ENCODE data around the gene NELL1. TPM values are rescaled to one million over a fixed set of nuclear protein-coding genes. Genes with fewer than 3 reads are reported as not detected.

Gene NELL1
- total RNA-seq, 1 experiment from 2014 or later = not detected

DNA sequence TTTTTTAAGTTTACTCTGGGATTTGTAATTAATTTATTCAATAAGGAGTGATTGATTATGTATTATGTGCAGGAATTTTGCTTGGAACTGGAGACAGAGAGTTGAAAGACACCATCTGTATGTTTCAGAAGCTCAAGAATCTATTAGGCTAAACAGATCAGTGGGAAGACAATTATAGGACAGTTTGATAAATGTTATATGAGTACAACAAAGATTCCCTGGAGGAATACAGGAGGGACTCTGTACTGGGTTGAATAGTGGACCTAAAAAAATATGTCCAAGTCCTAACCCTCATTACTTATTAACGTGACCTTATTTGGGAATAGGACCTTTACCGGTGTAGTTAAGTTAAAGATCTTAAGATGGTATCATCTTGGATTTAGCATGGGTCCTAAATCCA, 681.2 kb downstream of the NELL1 start:
- BruUV-seq (replicated peaks) = no TSS peak

DNA sequence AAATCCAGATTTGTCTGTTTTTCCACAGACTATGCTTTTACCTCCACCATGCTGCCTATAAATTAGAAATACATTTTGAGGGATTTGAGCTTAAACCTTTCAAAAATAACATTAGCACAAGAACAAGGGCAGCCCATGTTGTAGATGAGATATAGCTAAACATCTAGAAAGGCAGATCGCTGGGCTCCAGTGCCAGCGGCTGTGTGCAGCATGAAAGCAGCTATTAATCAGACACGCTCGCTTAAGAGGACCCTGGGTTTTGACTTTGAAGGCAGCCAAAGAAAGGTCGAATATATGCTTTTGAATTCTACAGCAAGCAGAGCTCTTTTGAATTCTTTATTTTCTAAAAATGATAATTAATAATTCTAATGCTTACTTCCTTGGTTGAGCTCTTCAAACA, 684.0 kb downstream of the NELL1 start:
- in situ Hi-C loops (cut with HindIII; ENCODE audit: low pct_unique_long_range_greater_than_20kb, low sequenced_read_pairs) (no loop called here), intact Hi-C loops (cut with micrococcal nuclease; ENCODE audit: unreplicated experiment) (no loop called here)
- no peaks in the 10 kb centered on the region for H3K4me1 ChIP-seq (ENCODE audit: control insufficient read depth, insufficient read depth, low read length)
- ChIA-PET POLR2A (no interaction called here), CTCF (no interaction called here)
- ATAC-seq (no peak), DNase-seq (ENCODE audit: low read depth, low spot score) (no peak)
- no peaks in the 10 kb centered on the region for H3K9me3 ChIP-seq (ENCODE audit: control insufficient read depth, insufficient read depth, low read depth, low read length)
- no peak overlapping the region for H3K4me3 ChIP-seq (ENCODE audit: low read depth in 2 of 2, low read length in 2 of 2)
- BruUV-seq (replicated peaks) = no TSS peak
- no peak overlapping the region for H3K27ac ChIP-seq (ENCODE audit: low read length)
- H3K27me3 ChIP-seq (ENCODE audit: control insufficient read depth, insufficient read depth, low read length) = no peaks in the 10 kb centered on the region
- no peaks in the 10 kb centered on the region for H3K36me3 ChIP-seq (ENCODE audit: control insufficient read depth, insufficient read depth, low read length)
- TF ChIP-seq POLR2AphosphoS5 (IDR thresholded peaks at IDR 0.05; ENCODE audit: low read depth, low read length) = no peak
- TF ChIP-seq, protein P1, sequence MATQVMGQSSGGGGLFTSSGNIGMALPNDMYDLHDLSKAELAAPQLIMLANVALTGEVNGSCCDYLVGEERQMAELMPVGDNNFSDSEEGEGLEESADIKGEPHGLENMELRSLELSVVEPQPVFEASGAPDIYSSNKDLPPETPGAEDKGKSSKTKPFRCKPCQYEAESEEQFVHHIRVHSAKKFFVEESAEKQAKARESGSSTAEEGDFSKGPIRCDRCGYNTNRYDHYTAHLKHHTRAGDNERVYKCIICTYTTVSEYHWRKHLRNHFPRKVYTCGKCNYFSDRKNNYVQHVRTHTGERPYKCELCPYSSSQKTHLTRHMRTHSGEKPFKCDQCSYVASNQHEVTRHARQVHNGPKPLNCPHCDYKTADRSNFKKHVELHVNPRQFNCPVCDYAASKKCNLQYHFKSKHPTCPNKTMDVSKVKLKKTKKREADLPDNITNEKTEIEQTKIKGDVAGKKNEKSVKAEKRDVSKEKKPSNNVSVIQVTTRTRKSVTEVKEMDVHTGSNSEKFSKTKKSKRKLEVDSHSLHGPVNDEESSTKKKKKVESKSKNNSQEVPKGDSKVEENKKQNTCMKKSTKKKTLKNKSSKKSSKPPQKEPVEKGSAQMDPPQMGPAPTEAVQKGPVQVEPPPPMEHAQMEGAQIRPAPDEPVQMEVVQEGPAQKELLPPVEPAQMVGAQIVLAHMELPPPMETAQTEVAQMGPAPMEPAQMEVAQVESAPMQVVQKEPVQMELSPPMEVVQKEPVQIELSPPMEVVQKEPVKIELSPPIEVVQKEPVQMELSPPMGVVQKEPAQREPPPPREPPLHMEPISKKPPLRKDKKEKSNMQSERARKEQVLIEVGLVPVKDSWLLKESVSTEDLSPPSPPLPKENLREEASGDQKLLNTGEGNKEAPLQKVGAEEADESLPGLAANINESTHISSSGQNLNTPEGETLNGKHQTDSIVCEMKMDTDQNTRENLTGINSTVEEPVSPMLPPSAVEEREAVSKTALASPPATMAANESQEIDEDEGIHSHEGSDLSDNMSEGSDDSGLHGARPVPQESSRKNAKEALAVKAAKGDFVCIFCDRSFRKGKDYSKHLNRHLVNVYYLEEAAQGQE (IDR thresholded peaks at IDR 0.05; ENCODE audit: insufficient read depth in 1 of 2, low read depth in 2 of 2, low read length in 1 of 2) = no peak
- TF ChIP-seq, protein P2, sequence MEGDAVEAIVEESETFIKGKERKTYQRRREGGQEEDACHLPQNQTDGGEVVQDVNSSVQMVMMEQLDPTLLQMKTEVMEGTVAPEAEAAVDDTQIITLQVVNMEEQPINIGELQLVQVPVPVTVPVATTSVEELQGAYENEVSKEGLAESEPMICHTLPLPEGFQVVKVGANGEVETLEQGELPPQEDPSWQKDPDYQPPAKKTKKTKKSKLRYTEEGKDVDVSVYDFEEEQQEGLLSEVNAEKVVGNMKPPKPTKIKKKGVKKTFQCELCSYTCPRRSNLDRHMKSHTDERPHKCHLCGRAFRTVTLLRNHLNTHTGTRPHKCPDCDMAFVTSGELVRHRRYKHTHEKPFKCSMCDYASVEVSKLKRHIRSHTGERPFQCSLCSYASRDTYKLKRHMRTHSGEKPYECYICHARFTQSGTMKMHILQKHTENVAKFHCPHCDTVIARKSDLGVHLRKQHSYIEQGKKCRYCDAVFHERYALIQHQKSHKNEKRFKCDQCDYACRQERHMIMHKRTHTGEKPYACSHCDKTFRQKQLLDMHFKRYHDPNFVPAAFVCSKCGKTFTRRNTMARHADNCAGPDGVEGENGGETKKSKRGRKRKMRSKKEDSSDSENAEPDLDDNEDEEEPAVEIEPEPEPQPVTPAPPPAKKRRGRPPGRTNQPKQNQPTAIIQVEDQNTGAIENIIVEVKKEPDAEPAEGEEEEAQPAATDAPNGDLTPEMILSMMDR (IDR thresholded peaks at IDR 0.05) = no peak

More for the DNA sequence above, 681.2 kb downstream of the NELL1 start:
- TF ChIP-seq, protein P1 (IDR thresholded peaks at IDR 0.05; ENCODE audit: insufficient read depth in 1 of 2, low read depth in 2 of 2, low read length in 1 of 2) = no peak
- TF ChIP-seq, protein P2 (IDR thresholded peaks at IDR 0.05) = no peak
- TF ChIP-seq TCF7L2 (IDR thresholded peaks at IDR 0.05; ENCODE audit: low read depth, low read length) = no peak
- no peak for TF ChIP-seq POLR2AphosphoS5 (IDR thresholded peaks at IDR 0.05; ENCODE audit: low read depth, low read length)
- TF ChIP-seq SIN3A (IDR thresholded peaks at IDR 0.05; ENCODE audit: borderline replicate concordance, insufficient read depth, low read depth, low read length) = no peak
- Histone ChIP-seq H3K36me3 (ENCODE audit: control insufficient read depth, insufficient read depth, low read length) (no peaks in the 10 kb centered on the region), H3K4me3 (ENCODE audit: low read depth in 2 of 2, low read length in 2 of 2) (no peak overlapping the region), H3K9me3 (ENCODE audit: control insufficient read depth, insufficient read depth, low read depth, low read length) (no peaks in the 10 kb centered on the region), H3K27ac (ENCODE audit: low read length) (no peak overlapping the region), H3K4me1 (ENCODE audit: control insufficient read depth, insufficient read depth, low read length) (no peaks in the 10 kb centered on the region), H3K27me3 (ENCODE audit: control insufficient read depth, insufficient read depth, low read length) (no peaks in the 10 kb centered on the region)
- CTCF ChIA-PET = no interaction called here
- POLR2A ChIA-PET = no interaction called here
- DNase-seq (ENCODE audit: low read depth, low spot score) = no peak
- intact Hi-C loops (cut with micrococcal nuclease; ENCODE audit: unreplicated experiment) = no loop called here
- ATAC-seq = no peak
- in situ Hi-C loops (cut with HindIII; ENCODE audit: low pct_unique_long_range_greater_than_20kb, low sequenced_read_pairs) = no loop called here
